Neural progenitor cell (in vitro differentiated cells): Measurements from ENCODE around the gene CHMP1A. TPM values are rescaled to one million over a fixed set of nuclear protein-coding genes. Genes with fewer than 3 reads are reported as not detected.

Experiments used
- DNase-seq: peaks from one replicate; pipeline ENCODE4 v3.0.0-alpha.2; 2016; ENCODE audit warnings: low spot score
- H2AFZ ChIP-seq: fragments of 200-600 bp; sonication (generic); replicated peaks from 2 replicates; pipeline ENCODE4 v1.6.1; 2016; ENCODE audit warnings: antibody characterized with exemption
- H3F3A ChIP-seq: fragments of 200-600 bp; sonication (generic); 2 replicates; pipeline ENCODE4 v1.6.1; 2016; ENCODE audit warnings: antibody characterized with exemption, low read depth
- H3K27ac ChIP-seq: fragments of 200-600 bp; sonication (generic); 2 replicates; pipeline ENCODE4 v1.5.1; 2016; ENCODE audit warnings: mild to moderate bottlenecking
- H3K27me3 ChIP-seq: fragments of 200-600 bp; sonication (generic); 2 replicates; pipeline ENCODE4 v1.6.1; 2016; ENCODE audit warnings: mild to moderate bottlenecking, moderate library complexity
- H3K36me3 ChIP-seq: fragments of 200-600 bp; sonication (generic); 2 replicates; pipeline ENCODE4 v1.5.1; 2016
- H3K4me1 ChIP-seq: fragments of 200-600 bp; sonication (generic); 2 replicates; pipeline ENCODE4 v1.6.1; 2016; ENCODE audit warnings: mixed run types
- H3K4me2 ChIP-seq: fragments of 200-600 bp; sonication (generic); 2 replicates; pipeline ENCODE4 v1.6.1; 2016
- H3K4me3 ChIP-seq: fragments of 200-600 bp; sonication (generic); 2 replicates; pipeline ENCODE4 v1.5.1; 2016
- H3K79me2 ChIP-seq: fragments of 200-600 bp; sonication (generic); 2 replicates; pipeline ENCODE4 v1.6.1; 2016; ENCODE audit warnings: low read depth
- H3K9ac ChIP-seq: fragments of 200-600 bp; sonication (generic); 2 replicates; pipeline ENCODE4 v1.6.1; 2016
- H3K9me3 ChIP-seq: fragments of 200-600 bp; sonication (generic); 2 replicates; pipeline ENCODE4 v1.5.1; 2016; ENCODE audit warnings: low read depth
- H4K20me1 ChIP-seq: fragments of 200-600 bp; sonication (generic); 2 replicates; pipeline ENCODE4 v1.6.1; 2016; ENCODE audit warnings: low read depth
- H3K27ac Mint-ChIP-seq: 3 replicates; pipeline ENCODE4 v1.8.0; 2021; ENCODE audit warnings: mixed read lengths
- H3K27me3 Mint-ChIP-seq: 2 replicates; pipeline ENCODE4 v1.8.0; 2022; ENCODE audit warnings: low read depth, mild to moderate bottlenecking, inconsistent platforms, moderate library complexity, mixed read lengths; ENCODE audit not compliant: insufficient read depth
- H3K36me3 Mint-ChIP-seq: 3 replicates; pipeline ENCODE4 v1.8.0; 2021; ENCODE audit warnings: mixed read lengths
- H3K4me1 Mint-ChIP-seq: 3 replicates; pipeline ENCODE4 v1.8.0; 2021; ENCODE audit warnings: mixed read lengths
- H3K4me3 Mint-ChIP-seq: 3 replicates; pipeline ENCODE4 v1.8.0; 2021; ENCODE audit warnings: mild to moderate bottlenecking, moderate library complexity, mixed read lengths
- H3K9me3 Mint-ChIP-seq: 3 replicates; pipeline ENCODE4 v1.8.0; 2020; ENCODE audit warnings: mixed read lengths
- CTCF ChIP-seq: fragments of 200-600 bp; sonication (generic); IDR thresholded peaks from 2 replicates; pipeline ENCODE4 v1.5.1; 2017; ENCODE audit warnings: antibody characterized with exemption, mild to moderate bottlenecking
- EZH2 ChIP-seq: fragments of 200-600 bp; sonication (generic); IDR thresholded peaks from 2 replicates; pipeline ENCODE4 v1.6.1; 2017; ENCODE audit warnings: antibody characterized with exemption, mild to moderate bottlenecking, moderate library complexity
- EZH2phosphoT487 ChIP-seq: fragments of 200-600 bp; sonication (generic); IDR thresholded peaks from 2 replicates; pipeline ENCODE4 v1.6.1; 2017; ENCODE audit warnings: antibody characterized with exemption
- total RNA-seq: library from RNA; depleted of rRNA; stranded (reverse); fragments of >200 nt; gene quantifications from 2 replicates; pipeline ENCODE4 v1.2.3, GENCODE V29; 2015; ENCODE audit warnings: low replicate concordance

CHMP1A gene
- total RNA-seq, 1 donor from 2014 or later, result 34.6 TPM

GRCh38 chr16:89607937-89608740 is 49.4 kb downstream of the CHMP1A start:
- Histone ChIP-seq H3K4me3 (no peak overlapping the region), H3K36me3 (no peaks in the 10 kb centered on the region), H3K9ac (no peak overlapping the region), H4K20me1 (no peaks in the 10 kb centered on the region), H3K4me1 (peaks cover 4% of the 10 kb centered on the region), H2AFZ (no peak overlapping the region), H3K27me3 (peaks cover 2% of the 10 kb centered on the region), H3F3A (no peaks in the 10 kb centered on the region), H3K27ac (no peak overlapping the region), H3K79me2 (no peaks in the 10 kb centered on the region), H3K9me3 (no peaks in the 10 kb centered on the region), H3K4me2 (no peak overlapping the region)
- no peak for DNase-seq
- H3K4me3 Mint-ChIP-seq, result no peak overlapping the region
- H3K27ac Mint-ChIP-seq, result peak overlapping the region; percentile 53
- peaks cover 17% of the 10 kb centered on the region for H3K4me1 Mint-ChIP-seq
- no peaks in the 10 kb centered on the region for H3K36me3 Mint-ChIP-seq
- TF ChIP-seq EZH2phosphoT487, result no peak
- no peak for TF ChIP-seq CTCF
- no peak for TF ChIP-seq EZH2
- peaks cover 2% of the 10 kb centered on the region for H3K9me3 Mint-ChIP-seq
- H3K27me3 Mint-ChIP-seq, result peaks cover 10% of the 10 kb centered on the region

DNA sequence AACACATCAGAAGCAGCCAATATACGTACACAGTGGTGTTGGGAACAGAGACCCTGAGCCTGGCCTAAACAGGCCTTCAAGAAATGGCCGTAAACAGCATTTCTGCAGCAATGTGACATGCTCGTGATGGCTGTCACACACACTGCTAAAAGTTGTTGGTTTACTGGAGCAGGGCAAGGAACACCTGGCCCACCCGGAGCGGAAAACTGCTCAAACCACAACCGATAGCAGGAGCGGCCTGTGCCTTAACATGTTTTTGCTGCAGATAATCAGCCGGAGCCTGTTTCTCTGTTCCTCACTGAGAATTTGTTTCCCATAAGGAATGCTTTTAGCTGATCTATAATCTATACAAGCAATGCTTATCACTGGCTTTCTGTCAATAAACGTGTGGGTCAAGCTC is 50.1 kb downstream of the CHMP1A start:
- H3K79me2 ChIP-seq, result no peaks in the 10 kb centered on the region
- Mint-ChIP-seq H3K27ac (peak overlapping the region; percentile 53), H3K36me3 (no peaks in the 10 kb centered on the region)

GRCh38 chr16:89606006-89606405 is 51.5 kb downstream of the CHMP1A start:
- no peaks in the 10 kb centered on the region for H3K9me3 ChIP-seq
- no peak overlapping the region for H3K4me3 ChIP-seq
- H3F3A ChIP-seq, result peaks cover 9% of the 10 kb centered on the region
- peaks cover 3% of the 10 kb centered on the region for H3K27me3 Mint-ChIP-seq
- no peaks in the 10 kb centered on the region for H3K79me2 ChIP-seq
- H3K36me3 Mint-ChIP-seq, result no peaks in the 10 kb centered on the region
- no peak overlapping the region for H3K4me3 Mint-ChIP-seq
- no peak overlapping the region for H2AFZ ChIP-seq
- no peak overlapping the region for H3K4me2 ChIP-seq
- H3K27ac ChIP-seq, result no peak overlapping the region
- no peak for DNase-seq
- H3K27me3 ChIP-seq, result peaks cover 6% of the 10 kb centered on the region
- no peak overlapping the region for H3K9ac ChIP-seq
- no peaks in the 10 kb centered on the region for H3K36me3 ChIP-seq
- H3K9me3 Mint-ChIP-seq, result no peaks in the 10 kb centered on the region
- no peak overlapping the region for H3K27ac Mint-ChIP-seq
- peaks cover 4% of the 10 kb centered on the region for H4K20me1 ChIP-seq
- H3K4me1 Mint-ChIP-seq, result peaks cover 14% of the 10 kb centered on the region
- TF ChIP-seq EZH2, result no peak
- no peak for TF ChIP-seq CTCF
- TF ChIP-seq EZH2phosphoT487, result no peak
- H3K4me1 ChIP-seq, result peaks cover 4% of the 10 kb centered on the region

More for the DNA sequence above, 50.1 kb downstream of the CHMP1A start:
- no peak overlapping the region for H3K4me3 ChIP-seq
- H3K4me2 ChIP-seq, result no peak overlapping the region
- TF ChIP-seq EZH2phosphoT487 (no peak), CTCF (no peak)
- H3K27me3 Mint-ChIP-seq, result peaks cover 4% of the 10 kb centered on the region
- no peak overlapping the region for H3K9ac ChIP-seq
- H3F3A ChIP-seq, result peaks cover 1% of the 10 kb centered on the region
- no peaks in the 10 kb centered on the region for H3K4me1 ChIP-seq
- no peaks in the 10 kb centered on the region for H3K9me3 Mint-ChIP-seq
- no peak overlapping the region for H3K27ac ChIP-seq
- no peaks in the 10 kb centered on the region for H4K20me1 ChIP-seq
- no peak overlapping the region for H3K4me3 Mint-ChIP-seq
- H3K36me3 ChIP-seq, result no peaks in the 10 kb centered on the region
- H3K4me1 Mint-ChIP-seq, result peaks cover 17% of the 10 kb centered on the region
- H3K9me3 ChIP-seq, result no peaks in the 10 kb centered on the region
- no peak overlapping the region for H2AFZ ChIP-seq
- no peak for DNase-seq
- H3K27me3 ChIP-seq, result peaks cover 6% of the 10 kb centered on the region
